GM12878 (cell line): ENCODE data around the gene PHB1. TPM values are rescaled to one million over a fixed set of nuclear protein-coding genes. Genes with fewer than 3 reads are reported as not detected.

Experiments used
- BCLAF1 ChIP-seq: fragments of 450-650 bp; IDR thresholded peaks from 2 replicates; pipeline ENCODE4 v1.6.1; 2017; ENCODE audit warnings: antibody characterized with exemption, mild to moderate bottlenecking, moderate library complexity
- KLF5 ChIP-seq: fragments of 450-650 bp; IDR thresholded peaks from 2 replicates; pipeline ENCODE4 v1.6.1; 2014; ENCODE audit warnings: mild to moderate bottlenecking; ENCODE audit not compliant: partially characterized antibody
- MAX ChIP-seq: IDR thresholded peaks from 2 replicates; pipeline ENCODE4 v1.6.1; 2012; ENCODE audit warnings: low read depth, low read length, improper control_type of control experiment
- REST ChIP-seq: IDR thresholded peaks from 2 replicates; pipeline ENCODE4 v1.6.1; 2012; ENCODE audit warnings: mild to moderate bottlenecking, low read depth, low read length
- ZNF217 ChIP-seq: fragments of 450-650 bp; IDR thresholded peaks from 2 replicates; pipeline ENCODE4 v1.6.1; 2017; ENCODE audit warnings: antibody characterized with exemption, mild to moderate bottlenecking
- polyA plus RNA-seq, 11 experiments: library from polyadenylated mRNA; depleted of rRNA in 4 of 11; unstranded in 6 of 11; stranded (reverse) in 5 of 11; fragments of >200 nt; fragmentation: Nextera tagmentation in 4 of 11; fragmentation: Illumina TruSeq in 1 of 11; extraction: Ambion mirVana in 4 of 11; extraction: Trizol in 1 of 11; gene quantifications; 1 replicate in 1 of 11; 2 replicates in 10 of 11; pipeline versions ENCODE4 v1.2.1 to v1.2.3, GENCODE V29; 2011 to 2016; ENCODE audit warnings: inconsistent platforms in 2 of 11, missing spikeins in 2 of 11, low read depth in 1 of 11
- total RNA-seq, 4 experiments: library from RNA; depleted of rRNA in 3 of 4; stranded (reverse); fragments of >200 nt in 3 of 4; fragmentation: Illumina TruSeq in 1 of 4; extraction: Trizol in 1 of 4; gene quantifications; 2 replicates each; pipeline versions ENCODE4 v1.2.1 to v1.2.3, GENCODE V29; 2013 to 2021

Gene PHB1
- total and polyA plus RNA-seq, 10 of the 15 experiments (the other 5 are each of a cell fraction or from before 2014, with no cell fraction given): 117 to 466 (median 248) TPM

- TF ChIP-seq BCLAF1 (no peak), MAX (no peak), KLF5 (no peak), REST (no peak), ZNF217 (peak; percentile 24; the same call in 1 of the 2 replicates)
These were observed 53.4 kb downstream of the PHB1 start (continued) for GRCh38 chr17:49361129-49361901.
